DOHH2 (cell line): ENCODE results near the gene SPRED3.

Experiments
- EZH2phosphoT487 ChIP-seq: fragments of 200-600 bp; sonication (generic); IDR thresholded peaks from 2 replicates; pipeline ENCODE4 v1.6.1; 2017; ENCODE audit warnings: borderline replicate concordance, mild to moderate bottlenecking, antibody characterized with exemption, low read length, moderate library complexity, mixed read lengths
- TF ChIP-seq, protein P1 (sequence below): fragments of 200-600 bp; sonication (generic); IDR thresholded peaks from one replicate; pipeline ENCODE4 v1.5.1; 2014; ENCODE audit warnings: antibody characterized with exemption, mild to moderate bottlenecking, low read depth, low read length; ENCODE audit not compliant: poor library complexity, severe bottlenecking

DNA sequence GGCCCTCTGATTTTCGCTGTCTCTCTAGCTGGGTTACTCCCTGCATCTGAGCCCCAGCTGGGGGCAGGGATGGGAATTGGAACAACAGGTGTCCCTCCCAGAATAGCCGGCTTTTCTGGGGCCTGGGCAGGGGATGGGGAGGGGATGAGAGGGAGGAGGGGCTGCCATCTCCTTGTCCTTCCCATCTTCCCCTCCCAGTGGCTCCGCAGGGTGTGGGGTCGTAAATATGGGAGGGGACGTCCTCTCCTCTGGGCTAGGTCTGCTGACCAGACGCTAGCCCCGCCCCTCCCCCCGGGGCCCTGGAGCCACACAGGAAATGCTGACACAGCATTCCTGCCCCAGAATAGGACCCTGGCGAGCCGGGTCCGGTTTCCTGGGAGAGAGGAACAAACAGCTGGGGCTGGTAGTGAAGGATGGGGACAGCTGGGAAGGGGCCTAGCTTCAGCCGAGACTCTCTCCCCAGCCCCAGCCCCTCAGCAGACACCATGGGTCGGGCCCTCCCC, 46.1 kb downstream of the SPRED3 start:
- TF ChIP-seq, protein P1, sequence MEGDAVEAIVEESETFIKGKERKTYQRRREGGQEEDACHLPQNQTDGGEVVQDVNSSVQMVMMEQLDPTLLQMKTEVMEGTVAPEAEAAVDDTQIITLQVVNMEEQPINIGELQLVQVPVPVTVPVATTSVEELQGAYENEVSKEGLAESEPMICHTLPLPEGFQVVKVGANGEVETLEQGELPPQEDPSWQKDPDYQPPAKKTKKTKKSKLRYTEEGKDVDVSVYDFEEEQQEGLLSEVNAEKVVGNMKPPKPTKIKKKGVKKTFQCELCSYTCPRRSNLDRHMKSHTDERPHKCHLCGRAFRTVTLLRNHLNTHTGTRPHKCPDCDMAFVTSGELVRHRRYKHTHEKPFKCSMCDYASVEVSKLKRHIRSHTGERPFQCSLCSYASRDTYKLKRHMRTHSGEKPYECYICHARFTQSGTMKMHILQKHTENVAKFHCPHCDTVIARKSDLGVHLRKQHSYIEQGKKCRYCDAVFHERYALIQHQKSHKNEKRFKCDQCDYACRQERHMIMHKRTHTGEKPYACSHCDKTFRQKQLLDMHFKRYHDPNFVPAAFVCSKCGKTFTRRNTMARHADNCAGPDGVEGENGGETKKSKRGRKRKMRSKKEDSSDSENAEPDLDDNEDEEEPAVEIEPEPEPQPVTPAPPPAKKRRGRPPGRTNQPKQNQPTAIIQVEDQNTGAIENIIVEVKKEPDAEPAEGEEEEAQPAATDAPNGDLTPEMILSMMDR: no peak
- no peak for TF ChIP-seq EZH2phosphoT487
